ENCODE data around the gene ADAMTS2. TPM values are rescaled to one million over a fixed set of nuclear protein-coding genes. Genes with fewer than 3 reads are reported as not detected.

ADAMTS2 gene
- total RNA-seq, 1 donor from 2014 or later = 18.8 TPM

DNA sequence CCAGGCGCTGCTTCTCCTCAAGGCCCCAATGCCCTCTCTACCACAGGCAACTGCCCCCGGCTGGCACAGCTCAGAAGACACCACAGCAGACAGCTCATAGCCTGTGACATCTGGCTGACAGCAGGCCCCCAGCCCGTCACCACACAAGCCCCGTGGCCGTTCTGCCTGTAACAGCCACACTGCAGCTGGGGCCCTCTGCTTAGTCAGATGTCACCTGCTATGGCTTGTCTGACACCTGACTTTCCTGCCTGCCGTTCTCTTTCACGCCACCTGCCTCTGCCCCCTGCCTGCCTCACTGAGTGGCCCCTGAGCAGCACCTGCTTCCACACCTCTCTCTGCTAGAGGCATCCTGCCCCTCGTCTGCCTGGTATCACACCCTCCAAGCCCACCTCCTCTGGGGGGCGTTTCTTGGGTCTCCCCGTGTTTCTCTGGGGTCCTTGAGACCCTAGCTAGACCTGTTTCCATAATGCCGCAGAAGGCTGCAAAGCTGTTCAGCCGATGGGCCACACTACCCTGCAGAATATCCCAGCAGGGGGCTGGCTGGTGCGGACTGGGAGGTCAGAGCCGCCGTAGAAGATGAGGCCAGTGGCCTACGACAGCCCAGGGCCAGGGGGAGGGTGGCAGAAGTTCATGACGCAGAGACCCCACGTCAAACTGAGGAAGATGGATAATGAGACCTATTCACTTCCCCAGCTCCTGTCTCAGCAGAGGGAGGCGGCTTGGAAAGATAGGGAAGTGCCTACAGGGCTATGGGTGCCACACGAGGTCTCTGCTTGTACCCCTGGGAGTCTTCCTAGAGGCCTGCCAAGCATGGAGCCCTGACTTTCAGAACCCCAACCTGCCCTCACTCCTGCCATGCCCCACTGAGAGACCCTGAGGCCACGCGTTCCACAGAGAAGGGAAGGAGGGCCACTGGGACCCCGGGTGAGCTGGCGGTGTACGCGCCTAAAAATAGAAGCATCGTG lies 190.0 kb downstream of the ADAMTS2 start:
- H3K27me3 Mint-ChIP-seq (ENCODE audit: low read depth, unreplicated experiment) = no peaks in the 10 kb centered on the region
- no peaks in the 10 kb centered on the region for H3K79me2 ChIP-seq (ENCODE audit: insufficient read depth, low read length)
- no peak overlapping the region for H3K4me3 ChIP-seq (ENCODE audit: insufficient read depth, low read depth, low read length)
- no peaks in the 10 kb centered on the region for H3K4me1 ChIP-seq (ENCODE audit: insufficient read depth, low read length)
- no peak overlapping the region for H3K27ac Mint-ChIP-seq (ENCODE audit: unreplicated experiment)
- H3K4me1 Mint-ChIP-seq (ENCODE audit: low read depth, unreplicated experiment) = no peaks in the 10 kb centered on the region
- no peaks in the 10 kb centered on the region for H3K27me3 ChIP-seq (ENCODE audit: insufficient read depth, low read length)
- no peak overlapping the region for H3K4me3 Mint-ChIP-seq (ENCODE audit: unreplicated experiment)
- H3K9ac ChIP-seq (ENCODE audit: low read length) = no peak overlapping the region
- TF ChIP-seq EZH2 (IDR thresholded peaks at IDR 0.05; ENCODE audit: insufficient read depth, low read length) = no peak
- TF ChIP-seq, protein P1, sequence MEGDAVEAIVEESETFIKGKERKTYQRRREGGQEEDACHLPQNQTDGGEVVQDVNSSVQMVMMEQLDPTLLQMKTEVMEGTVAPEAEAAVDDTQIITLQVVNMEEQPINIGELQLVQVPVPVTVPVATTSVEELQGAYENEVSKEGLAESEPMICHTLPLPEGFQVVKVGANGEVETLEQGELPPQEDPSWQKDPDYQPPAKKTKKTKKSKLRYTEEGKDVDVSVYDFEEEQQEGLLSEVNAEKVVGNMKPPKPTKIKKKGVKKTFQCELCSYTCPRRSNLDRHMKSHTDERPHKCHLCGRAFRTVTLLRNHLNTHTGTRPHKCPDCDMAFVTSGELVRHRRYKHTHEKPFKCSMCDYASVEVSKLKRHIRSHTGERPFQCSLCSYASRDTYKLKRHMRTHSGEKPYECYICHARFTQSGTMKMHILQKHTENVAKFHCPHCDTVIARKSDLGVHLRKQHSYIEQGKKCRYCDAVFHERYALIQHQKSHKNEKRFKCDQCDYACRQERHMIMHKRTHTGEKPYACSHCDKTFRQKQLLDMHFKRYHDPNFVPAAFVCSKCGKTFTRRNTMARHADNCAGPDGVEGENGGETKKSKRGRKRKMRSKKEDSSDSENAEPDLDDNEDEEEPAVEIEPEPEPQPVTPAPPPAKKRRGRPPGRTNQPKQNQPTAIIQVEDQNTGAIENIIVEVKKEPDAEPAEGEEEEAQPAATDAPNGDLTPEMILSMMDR (IDR thresholded peaks at IDR 0.05; ENCODE audit: insufficient read depth, low read depth, low read length) = no peak
- FAIRE-seq (no peak), DNase-seq (ENCODE audit: low read depth) (no peak)
- H3K36me3 Mint-ChIP-seq (ENCODE audit: low read depth, unreplicated experiment) = peaks cover 9% of the 10 kb centered on the region
- H2AFZ ChIP-seq (ENCODE audit: low read depth, low read length) = no peak overlapping the region
- no peaks in the 10 kb centered on the region for H4K20me1 ChIP-seq (ENCODE audit: insufficient read depth, low read length)
- peaks cover 3% of the 10 kb centered on the region for H3K9me3 Mint-ChIP-seq (ENCODE audit: unreplicated experiment)
- H3K36me3 ChIP-seq (ENCODE audit: insufficient read depth, low read length) = no peaks in the 10 kb centered on the region
- H3K9me3 ChIP-seq (ENCODE audit: insufficient read depth, low read depth, low read length) = no peaks in the 10 kb centered on the region
- no peak overlapping the region for H3K27ac ChIP-seq (ENCODE audit: low read depth, low read length)
- H3K4me2 ChIP-seq (ENCODE audit: low read length) = no peak overlapping the region

DNA sequence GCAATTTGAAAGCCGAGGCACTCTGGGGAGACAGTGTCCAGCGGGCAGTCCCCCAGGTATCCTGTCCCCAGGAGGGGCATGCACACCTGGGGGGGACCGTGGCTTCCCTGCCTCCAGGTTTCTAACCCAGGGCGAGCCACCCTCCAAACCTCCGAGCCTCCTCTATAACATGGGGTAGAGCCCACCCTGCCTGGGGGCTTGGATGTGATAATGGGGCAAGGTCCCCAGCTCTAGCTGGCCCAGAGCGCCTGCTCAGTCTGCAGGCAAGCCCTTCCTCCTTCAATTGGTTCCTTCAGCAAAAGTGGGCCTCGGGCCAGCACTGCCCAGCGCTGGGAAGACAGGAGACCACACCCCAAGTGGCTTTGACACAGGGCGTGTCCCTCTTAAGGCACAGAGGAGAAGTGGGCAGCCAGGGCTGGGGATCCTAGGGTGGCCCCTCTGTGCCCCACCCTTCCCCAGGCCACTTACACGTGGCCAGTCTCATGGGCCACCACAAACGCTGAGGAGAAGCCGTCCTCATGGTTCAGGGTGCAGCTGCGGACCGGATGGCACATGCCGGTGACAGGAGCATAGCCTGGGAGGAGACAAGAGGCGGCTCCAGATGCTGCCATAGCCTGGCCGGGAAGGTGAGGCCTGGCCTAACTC lies 190.8 kb downstream of the ADAMTS2 start:
- Mint-ChIP-seq H3K4me3 (ENCODE audit: unreplicated experiment) (no peak overlapping the region), H3K4me1 (ENCODE audit: low read depth, unreplicated experiment) (no peaks in the 10 kb centered on the region), H3K9me3 (ENCODE audit: unreplicated experiment) (peaks cover 3% of the 10 kb centered on the region), H3K36me3 (ENCODE audit: low read depth, unreplicated experiment) (peaks cover 11% of the 10 kb centered on the region), H3K27me3 (ENCODE audit: low read depth, unreplicated experiment) (peaks cover 2% of the 10 kb centered on the region), H3K27ac (ENCODE audit: unreplicated experiment) (no peak overlapping the region)
- Histone ChIP-seq H3K4me3 (ENCODE audit: insufficient read depth, low read depth, low read length) (no peak overlapping the region), H3K36me3 (ENCODE audit: insufficient read depth, low read length) (no peaks in the 10 kb centered on the region), H3K4me2 (ENCODE audit: low read length) (no peak overlapping the region), H3K27me3 (ENCODE audit: insufficient read depth, low read length) (no peaks in the 10 kb centered on the region), H4K20me1 (ENCODE audit: insufficient read depth, low read length) (no peaks in the 10 kb centered on the region), H3K9me3 (ENCODE audit: insufficient read depth, low read depth, low read length) (no peaks in the 10 kb centered on the region), H3K9ac (ENCODE audit: low read length) (no peak overlapping the region), H3K27ac (ENCODE audit: low read depth, low read length) (no peak overlapping the region), H3K79me2 (ENCODE audit: insufficient read depth, low read length) (no peaks in the 10 kb centered on the region), H2AFZ (ENCODE audit: low read depth, low read length) (no peak overlapping the region), H3K4me1 (ENCODE audit: insufficient read depth, low read length) (no peaks in the 10 kb centered on the region)
- TF ChIP-seq, protein P1 (IDR thresholded peaks at IDR 0.05; ENCODE audit: insufficient read depth, low read depth, low read length) = no peak
- TF ChIP-seq EZH2 (IDR thresholded peaks at IDR 0.05; ENCODE audit: insufficient read depth, low read length) = no peak
- no peak for FAIRE-seq
- no peak for DNase-seq (ENCODE audit: low read depth)

All from astrocyte (in vitro differentiated cells and primary cell).